Measurements from ENCODE around the gene RHEBL1.
A peak's percentile ranks its signal among the peaks of the same experiment; 100 is the strongest.

Gene RHEBL1

DNA sequence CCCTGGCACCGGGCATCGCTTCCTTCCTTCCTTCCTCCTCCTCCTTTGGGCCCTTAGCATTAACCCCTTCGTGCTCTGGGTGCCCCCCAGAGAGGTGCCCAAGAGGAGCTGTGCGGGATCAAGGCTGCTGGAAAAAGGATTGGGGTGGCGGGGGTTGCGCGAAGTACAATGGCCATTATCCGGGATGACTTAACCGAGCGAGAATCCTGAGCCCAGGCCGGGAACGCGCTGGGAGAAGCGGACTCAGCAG, 22.0 kb upstream of the RHEBL1 start:
- peaks cover 1% of the 10 kb centered on the region; the same call in 1 of the 2 replicates for H3K27me3 ChIP-seq (replicated peaks; ENCODE audit: control insufficient read depth, insufficient read depth, low read length)
- H3K36me3 ChIP-seq (ENCODE audit: control insufficient read depth, insufficient read depth, low read length), result no peaks in the 10 kb centered on the region; the same call in 1 of the 2 replicates
- TF ChIP-seq, protein P1, sequence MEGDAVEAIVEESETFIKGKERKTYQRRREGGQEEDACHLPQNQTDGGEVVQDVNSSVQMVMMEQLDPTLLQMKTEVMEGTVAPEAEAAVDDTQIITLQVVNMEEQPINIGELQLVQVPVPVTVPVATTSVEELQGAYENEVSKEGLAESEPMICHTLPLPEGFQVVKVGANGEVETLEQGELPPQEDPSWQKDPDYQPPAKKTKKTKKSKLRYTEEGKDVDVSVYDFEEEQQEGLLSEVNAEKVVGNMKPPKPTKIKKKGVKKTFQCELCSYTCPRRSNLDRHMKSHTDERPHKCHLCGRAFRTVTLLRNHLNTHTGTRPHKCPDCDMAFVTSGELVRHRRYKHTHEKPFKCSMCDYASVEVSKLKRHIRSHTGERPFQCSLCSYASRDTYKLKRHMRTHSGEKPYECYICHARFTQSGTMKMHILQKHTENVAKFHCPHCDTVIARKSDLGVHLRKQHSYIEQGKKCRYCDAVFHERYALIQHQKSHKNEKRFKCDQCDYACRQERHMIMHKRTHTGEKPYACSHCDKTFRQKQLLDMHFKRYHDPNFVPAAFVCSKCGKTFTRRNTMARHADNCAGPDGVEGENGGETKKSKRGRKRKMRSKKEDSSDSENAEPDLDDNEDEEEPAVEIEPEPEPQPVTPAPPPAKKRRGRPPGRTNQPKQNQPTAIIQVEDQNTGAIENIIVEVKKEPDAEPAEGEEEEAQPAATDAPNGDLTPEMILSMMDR (IDR thresholded peaks at IDR 0.05; ENCODE audit: insufficient read depth, low read length, poor library complexity, severe bottlenecking), result no peak
- no peak for DNase-seq (ENCODE audit: extremely low read depth, insufficient read length)
- 0 out of 2 replicates have a peak overlapping the region, but pooled peaks have one; percentile 5 for H3K4me3 ChIP-seq (replicated peaks; ENCODE audit: low read depth, low read length)

DNA sequence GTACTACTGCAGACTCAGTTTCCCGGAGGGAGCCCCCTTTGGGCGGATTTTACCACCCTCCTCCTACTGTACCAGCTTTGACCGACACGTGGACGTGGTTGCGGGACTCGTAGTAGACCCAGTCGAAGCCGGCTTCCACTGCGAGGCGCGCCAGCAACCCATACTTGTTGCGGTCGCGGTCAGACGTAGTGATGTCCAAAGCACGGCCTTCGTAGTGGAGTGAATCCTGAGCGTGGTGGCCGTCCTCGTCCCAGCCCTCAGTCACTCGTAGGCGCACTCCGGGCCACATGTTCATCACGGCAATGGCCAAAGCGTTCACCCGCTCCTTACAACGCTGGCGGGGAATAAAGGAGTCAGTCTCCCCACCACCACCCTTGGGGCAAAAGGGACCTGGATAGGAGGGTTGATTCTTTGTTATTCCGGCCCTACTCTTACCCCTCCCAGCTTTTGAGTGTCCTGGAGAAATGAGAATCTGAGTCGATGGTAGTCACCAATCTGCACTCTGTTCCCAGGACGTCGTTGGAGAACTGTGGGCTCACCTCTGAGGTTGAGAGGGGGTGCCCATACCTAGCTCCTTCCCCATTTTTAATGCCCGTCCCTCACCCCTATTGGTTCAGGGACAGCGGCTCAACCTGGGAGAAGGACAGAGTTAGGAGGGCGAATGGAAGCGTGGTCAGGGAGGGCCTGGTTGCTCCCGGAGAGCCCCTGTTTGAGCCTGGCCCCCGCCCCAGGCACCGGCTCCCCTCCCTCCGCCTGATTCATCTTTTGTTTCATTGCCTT, 21.5 kb upstream of the RHEBL1 start:
- Histone ChIP-seq H3K36me3 (ENCODE audit: control insufficient read depth, insufficient read depth, low read length) (no peaks in the 10 kb centered on the region), H3K4me3 (replicated peaks; ENCODE audit: low read depth, low read length) (no peak overlapping the region), H3K27me3 (replicated peaks; ENCODE audit: control insufficient read depth, insufficient read depth, low read length) (peaks cover 1% of the 10 kb centered on the region; the same call in 1 of the 2 replicates)
- TF ChIP-seq, protein P1 (IDR thresholded peaks at IDR 0.05; ENCODE audit: insufficient read depth, low read length, poor library complexity, severe bottlenecking), result no peak
- no peak for DNase-seq (ENCODE audit: extremely low read depth, insufficient read length)

DNA sequence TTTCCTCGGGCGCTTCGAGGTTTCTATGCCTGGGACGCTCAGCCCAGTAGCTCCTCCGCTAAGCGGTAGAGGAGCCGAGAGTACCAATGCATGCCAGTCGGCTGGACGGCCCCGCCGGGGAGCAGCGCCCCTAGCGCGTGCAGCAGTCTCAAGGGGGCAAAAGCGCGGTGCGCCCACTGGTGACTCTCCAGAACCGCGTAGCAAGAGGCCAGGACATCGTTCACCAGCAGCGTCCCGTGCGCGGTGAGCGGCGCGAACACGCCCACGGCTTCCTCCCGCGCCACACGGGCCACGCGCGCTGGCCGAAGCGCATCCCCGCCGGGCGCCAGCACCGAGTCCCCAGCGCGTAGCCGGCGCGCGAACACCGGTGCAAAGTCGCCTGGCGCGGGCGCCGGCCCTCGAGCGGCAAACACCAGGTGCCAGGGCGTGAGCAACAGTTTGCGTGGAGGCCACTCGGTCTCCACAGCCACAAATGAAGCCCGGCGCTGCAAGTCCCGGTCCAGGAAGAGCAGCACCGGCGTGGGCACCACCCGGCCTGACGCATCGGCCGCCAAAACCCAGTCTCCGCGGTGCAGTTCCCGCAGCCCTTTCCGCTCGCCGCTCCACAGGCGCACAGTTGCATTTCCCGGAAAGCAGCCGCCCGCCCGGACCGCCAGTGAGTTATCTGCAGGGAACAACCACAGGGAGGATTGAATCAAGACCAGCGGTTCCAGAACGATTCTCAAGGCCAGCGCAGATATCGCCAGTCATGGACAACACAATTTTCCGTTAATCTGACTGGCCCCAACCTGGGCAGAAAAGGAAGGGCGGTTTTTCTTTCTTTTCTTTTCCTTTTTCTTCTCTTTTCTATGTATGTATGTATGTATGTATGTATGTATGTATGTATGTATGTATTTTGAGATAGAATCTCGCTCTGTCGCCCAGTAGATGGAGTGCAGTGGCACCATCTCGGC, 20.3 kb upstream of the RHEBL1 start:
- TF ChIP-seq, protein P1 (IDR thresholded peaks at IDR 0.05; ENCODE audit: insufficient read depth, low read length, poor library complexity, severe bottlenecking), result peak; percentile 46
- Histone ChIP-seq H3K4me3 (replicated peaks; ENCODE audit: low read depth, low read length) (peak overlapping the region; percentile 27), H3K27me3 (replicated peaks; ENCODE audit: control insufficient read depth, insufficient read depth, low read length) (peaks cover 1% of the 10 kb centered on the region; the same call in 1 of the 2 replicates)

DNA sequence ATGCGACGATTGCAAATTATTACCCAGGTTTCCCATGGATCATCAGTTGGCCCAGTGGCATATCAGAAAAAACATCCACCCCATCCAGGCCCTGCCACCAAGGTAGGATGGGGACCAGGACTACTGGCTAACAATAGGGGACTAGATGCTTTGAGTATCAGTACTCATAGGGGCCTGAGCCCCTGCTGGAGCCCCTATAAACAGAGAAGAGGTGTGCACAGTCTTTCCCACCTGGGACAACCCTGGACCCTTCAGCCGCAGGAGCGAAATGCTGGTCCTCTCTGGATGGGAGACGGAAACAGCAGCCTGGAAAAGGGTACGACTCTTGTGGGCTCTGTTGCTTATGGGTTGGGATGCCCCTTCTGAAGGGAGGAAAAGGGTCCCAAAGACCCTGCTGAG, 19.2 kb upstream of the RHEBL1 start:
- Histone ChIP-seq H3K27me3 (replicated peaks; ENCODE audit: control insufficient read depth, insufficient read depth, low read length) (peaks cover 1% of the 10 kb centered on the region; the same call in 1 of the 2 replicates), H3K4me3 (replicated peaks; ENCODE audit: low read depth, low read length) (no peak overlapping the region)
- TF ChIP-seq, protein P1 (IDR thresholded peaks at IDR 0.05; ENCODE audit: insufficient read depth, low read length, poor library complexity, severe bottlenecking), result no peak

More for the DNA sequence above, 20.3 kb upstream of the RHEBL1 start:
- DNase-seq (ENCODE audit: extremely low read depth, insufficient read length), result peak; percentile 54
- H3K36me3 ChIP-seq (ENCODE audit: control insufficient read depth, insufficient read depth, low read length), result no peaks in the 10 kb centered on the region

DNA sequence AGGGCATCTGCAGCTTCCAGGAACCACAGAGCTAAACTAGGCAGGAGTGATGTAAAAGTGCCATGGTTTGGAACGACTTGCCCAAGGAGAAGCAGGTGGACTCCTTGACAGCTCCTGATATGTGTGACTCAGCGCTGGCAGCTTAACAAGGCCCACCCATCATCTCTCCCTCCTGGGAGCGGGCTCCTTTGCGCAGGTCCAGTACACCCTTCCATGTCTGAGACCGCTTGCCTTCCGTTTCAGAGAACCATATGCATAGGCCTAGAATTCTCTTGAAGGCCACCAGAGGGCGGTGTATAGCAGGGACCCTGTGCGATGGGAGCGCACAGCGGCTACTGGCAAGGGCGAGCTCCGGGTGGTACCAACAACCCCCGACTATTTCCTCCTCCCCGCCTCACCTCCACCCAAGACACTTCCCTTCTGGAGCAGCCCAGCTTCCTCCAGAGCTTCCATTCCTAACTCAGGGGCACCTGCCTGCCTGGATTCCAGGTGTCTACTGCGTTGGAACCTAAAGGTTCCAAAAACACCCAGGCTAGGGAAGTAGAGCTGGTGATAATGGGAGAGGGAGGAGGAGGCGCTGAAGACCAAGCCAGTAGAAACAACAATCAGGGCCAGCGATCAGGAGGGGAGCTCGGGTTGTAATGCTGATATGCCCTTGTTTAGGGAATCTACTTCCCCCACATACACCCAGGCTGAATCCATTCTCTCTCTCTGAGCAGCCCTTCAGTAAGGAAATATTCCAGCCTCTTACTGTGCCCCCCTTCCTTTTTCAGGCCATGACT, 18.6 kb upstream of the RHEBL1 start:
- Histone ChIP-seq H3K27me3 (replicated peaks; ENCODE audit: control insufficient read depth, insufficient read depth, low read length) (peaks cover 1% of the 10 kb centered on the region; the same call in 1 of the 2 replicates), H3K36me3 (ENCODE audit: control insufficient read depth, insufficient read depth, low read length) (no peaks in the 10 kb centered on the region), H3K4me3 (replicated peaks; ENCODE audit: low read depth, low read length) (no peak overlapping the region)
- DNase-seq (ENCODE audit: extremely low read depth, insufficient read length), result peak; percentile 66
- TF ChIP-seq, protein P1 (IDR thresholded peaks at IDR 0.05; ENCODE audit: insufficient read depth, low read length, poor library complexity, severe bottlenecking), result peak; percentile 96

More for the DNA sequence above, 19.2 kb upstream of the RHEBL1 start:
- no peaks in the 10 kb centered on the region for H3K36me3 ChIP-seq (ENCODE audit: control insufficient read depth, insufficient read depth, low read length)
- DNase-seq (ENCODE audit: extremely low read depth, insufficient read length), result no peak
